ENCODE measurements around the gene EML6. TPM values are rescaled to one million over a fixed set of nuclear protein-coding genes. Genes with fewer than 3 reads are reported as not detected.

Gene EML6

GRCh38 chr2:55019526-55020258, 296.2 kb downstream of the EML6 start:
- Histone ChIP-seq H3K36me3 (replicated peaks in 1 of 2; ENCODE audit: control insufficient read depth in 2 of 2, insufficient read depth in 2 of 2, low read length in 2 of 2) (peaks cover 0 to 91% of the 10 kb centered on the region in 2 donors), H3K27ac (replicated peaks; ENCODE audit: low read length) (no peak overlapping the region)

More at GRCh38 chr2:55019526-55020258, 296.2 kb downstream of the EML6 start:
- Histone ChIP-seq H3K79me1 (ENCODE audit: low read depth, low read length) (peaks cover 2% of the 10 kb centered on the region), H3K4ac (ENCODE audit: low read length) (no peak overlapping the region), H2BK5ac (ENCODE audit: low read length) (no peak overlapping the region), H4K91ac (ENCODE audit: low read depth, low read length, poor library complexity) (no peak overlapping the region), H2BK15ac (ENCODE audit: low read length) (no peak overlapping the region), H3K18ac (ENCODE audit: low read length) (no peak overlapping the region), H3K9ac (ENCODE audit: low read depth, low read length, poor library complexity) (no peak overlapping the region), H3K27me3 (ENCODE audit: control insufficient read depth in 3 of 3, insufficient read depth in 3 of 3, low read depth in 1 of 3, low read length in 3 of 3) (no peaks in the 10 kb centered on the region), H3K4me1 (ENCODE audit: control insufficient read depth in 2 of 2, insufficient read depth in 1 of 2, low read depth in 1 of 2, low read length in 2 of 2) (no peaks in the 10 kb centered on the region), H3K9me3 (replicated peaks in 1 of 2; ENCODE audit: control insufficient read depth in 2 of 2, insufficient read depth in 1 of 2, low read depth in 1 of 2, low read length in 2 of 2) (peaks cover 0 to 55% of the 10 kb centered on the region in 2 donors), H2BK120ac (ENCODE audit: low read depth, low read length) (no peak overlapping the region), H4K8ac (ENCODE audit: low read depth, low read length) (no peak overlapping the region), H2AK5ac (ENCODE audit: low read depth, low read length) (no peak overlapping the region), H3K23ac (ENCODE audit: low read depth, low read length, poor library complexity) (no peak overlapping the region), H3K14ac (ENCODE audit: low read length) (no peak overlapping the region), H2AFZ (ENCODE audit: low read length) (no peak overlapping the region), H2BK12ac (ENCODE audit: low read length) (no peak overlapping the region), H3K4me2 (ENCODE audit: insufficient read depth, low read length, poor library complexity, severe bottlenecking) (no peak overlapping the region), H3K4me3 (ENCODE audit: low read length in 2 of 2) (no peak overlapping the region)
- no CpG with 5 or more reads among the region's 5 CpGs for WGBS, 2 donors (ENCODE audit: extremely low coverage in 2 of 2, insufficient read length in 2 of 2, insufficient replicate concordance in 1 of 2)
- DNase-seq (ENCODE audit: low spot score), result no peak

Small RNA genes within 50 kb of the gene (small RNA-seq; reads per million reads assigned to genes)
- gene RNU6-433P (ENCODE audit: insufficient read depth) (not detected), gene RNU7-81P (ENCODE audit: insufficient read depth) (not detected)

All from neuronal stem cell (in vitro differentiated cells).